Measurements from ENCODE around the gene NFU1. TPM values are rescaled to one million over a fixed set of nuclear protein-coding genes. Genes with fewer than 3 reads are reported as not detected.

The NFU1 gene
- total and polyA plus RNA-seq, 9 of the 15 experiments (the other 6 are each of a cell fraction or from before 2014, with no cell fraction given): 33.3 to 61.8 (median 53.7) TPM

DNA sequence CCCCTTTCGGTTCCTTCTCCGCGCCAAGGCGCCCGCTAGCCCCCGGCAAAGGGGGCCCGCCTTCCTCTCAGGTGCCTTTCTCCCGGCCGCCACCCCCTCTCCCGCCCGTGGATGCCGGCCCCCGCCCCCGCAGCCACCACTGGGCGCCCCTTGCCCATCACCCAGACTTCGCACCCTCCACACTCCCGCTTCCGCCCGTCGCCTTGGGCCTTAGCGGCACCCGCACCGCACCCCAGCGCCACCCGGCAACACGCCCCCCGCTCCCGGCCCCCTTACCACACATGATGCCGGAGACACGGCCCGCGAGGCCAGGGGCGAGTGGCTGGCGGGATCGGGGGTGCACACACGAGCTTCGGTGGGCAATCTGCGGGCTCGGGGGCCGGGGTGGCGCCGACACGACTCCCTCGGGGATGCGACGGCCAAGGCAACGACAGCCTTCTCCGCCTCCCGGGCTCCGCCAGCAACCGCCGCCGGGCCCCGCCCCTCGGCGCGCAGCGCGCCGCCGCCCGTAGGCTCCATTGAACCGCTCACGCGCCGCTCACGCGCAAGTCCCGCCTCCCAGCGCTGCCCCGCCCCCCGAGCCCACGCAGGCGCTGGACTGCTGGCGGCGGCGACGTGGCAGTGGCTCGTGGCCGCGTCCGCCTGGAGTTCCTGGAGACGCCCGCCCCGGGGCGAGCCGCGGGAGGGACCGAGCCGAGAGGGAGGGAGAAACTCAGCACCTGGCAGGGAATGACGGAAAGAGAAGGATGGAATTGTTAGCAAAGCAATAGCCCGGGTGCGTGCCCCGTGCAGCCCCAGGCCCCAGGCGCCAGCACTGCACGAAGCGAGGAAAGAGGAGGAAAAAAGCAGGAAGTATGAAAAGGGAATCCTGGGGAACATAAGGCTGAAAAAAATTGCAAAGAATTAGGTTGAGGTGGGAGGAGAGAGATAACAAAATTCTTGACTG lies 50.2 kb downstream of the NFU1 start, which contains the start of gene GFPT1 (continued):
- TF ChIP-seq, protein P1, sequence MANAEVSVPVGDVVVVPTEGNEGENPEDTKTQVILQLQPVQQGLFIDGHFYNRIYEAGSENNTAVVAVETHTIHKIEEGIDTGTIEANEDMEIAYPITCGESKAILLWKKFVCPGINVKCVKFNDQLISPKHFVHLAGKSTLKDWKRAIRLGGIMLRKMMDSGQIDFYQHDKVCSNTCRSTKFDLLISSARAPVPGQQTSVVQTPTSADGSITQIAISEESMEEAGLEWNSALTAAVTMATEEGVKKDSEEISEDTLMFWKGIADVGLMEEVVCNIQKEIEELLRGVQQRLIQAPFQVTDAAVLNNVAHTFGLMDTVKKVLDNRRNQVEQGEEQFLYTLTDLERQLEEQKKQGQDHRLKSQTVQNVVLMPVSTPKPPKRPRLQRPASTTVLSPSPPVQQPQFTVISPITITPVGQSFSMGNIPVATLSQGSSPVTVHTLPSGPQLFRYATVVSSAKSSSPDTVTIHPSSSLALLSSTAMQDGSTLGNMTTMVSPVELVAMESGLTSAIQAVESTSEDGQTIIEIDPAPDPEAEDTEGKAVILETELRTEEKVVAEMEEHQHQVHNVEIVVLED (CRISPR knock-in tag; IDR thresholded peaks at IDR 0.05): peak; percentile 90
- TF ChIP-seq FIP1L1 (IDR thresholded peaks at IDR 0.05; ENCODE audit: low read depth, low read length, poor library complexity, severe bottlenecking) (peak; percentile 42), KLF10 (CRISPR knock-in tag; IDR thresholded peaks at IDR 0.05) (no peak), L3MBTL2 (IDR thresholded peaks at IDR 0.05) (peak; percentile 90), POLR2H (tag; IDR thresholded peaks at IDR 0.05; ENCODE audit: low read depth) (peak; percentile 50; the same call in 1 of the 2 replicates), RHOXF2B (CRISPR knock-in tag; conservative IDR thresholded peaks at IDR 0.05) (0 out of 2 replicates have a peak, but pooled peaks have one; percentile 16), RBBP5 (IDR thresholded peaks at IDR 0.05; ENCODE audit: borderline replicate concordance, insufficient read depth, low read length, poor library complexity, severe bottlenecking) (peak; percentile 74), CHD1 (IDR thresholded peaks at IDR 0.05; ENCODE audit: low read length) (peak; percentile 54), ZNF143 (CRISPR knock-in tag; IDR thresholded peaks at IDR 0.05) (peak; percentile 50; the same call in 1 of the 2 replicates), TEAD1 (CRISPR knock-in tag; IDR thresholded peaks at IDR 0.05) (peak in 1 of 2 experiments; percentile 68; a peak in 2 of 4 replicates), ZBTB1 (CRISPR knock-in tag; IDR thresholded peaks at IDR 0.05; ENCODE audit: borderline replicate concordance, low read depth) (peak; percentile 50; the same call in 1 of the 2 replicates)
- TF ChIP-seq, protein P2, sequence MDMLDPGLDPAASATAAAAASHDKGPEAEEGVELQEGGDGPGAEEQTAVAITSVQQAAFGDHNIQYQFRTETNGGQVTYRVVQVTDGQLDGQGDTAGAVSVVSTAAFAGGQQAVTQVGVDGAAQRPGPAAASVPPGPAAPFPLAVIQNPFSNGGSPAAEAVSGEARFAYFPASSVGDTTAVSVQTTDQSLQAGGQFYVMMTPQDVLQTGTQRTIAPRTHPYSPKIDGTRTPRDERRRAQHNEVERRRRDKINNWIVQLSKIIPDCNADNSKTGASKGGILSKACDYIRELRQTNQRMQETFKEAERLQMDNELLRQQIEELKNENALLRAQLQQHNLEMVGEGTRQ (CRISPR knock-in tag; IDR thresholded peaks at IDR 0.05): peak; percentile 27; the same call in 1 of the 2 replicates
- TF ChIP-seq, protein P3, sequence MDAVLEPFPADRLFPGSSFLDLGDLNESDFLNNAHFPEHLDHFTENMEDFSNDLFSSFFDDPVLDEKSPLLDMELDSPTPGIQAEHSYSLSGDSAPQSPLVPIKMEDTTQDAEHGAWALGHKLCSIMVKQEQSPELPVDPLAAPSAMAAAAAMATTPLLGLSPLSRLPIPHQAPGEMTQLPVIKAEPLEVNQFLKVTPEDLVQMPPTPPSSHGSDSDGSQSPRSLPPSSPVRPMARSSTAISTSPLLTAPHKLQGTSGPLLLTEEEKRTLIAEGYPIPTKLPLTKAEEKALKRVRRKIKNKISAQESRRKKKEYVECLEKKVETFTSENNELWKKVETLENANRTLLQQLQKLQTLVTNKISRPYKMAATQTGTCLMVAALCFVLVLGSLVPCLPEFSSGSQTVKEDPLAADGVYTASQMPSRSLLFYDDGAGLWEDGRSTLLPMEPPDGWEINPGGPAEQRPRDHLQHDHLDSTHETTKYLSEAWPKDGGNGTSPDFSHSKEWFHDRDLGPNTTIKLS (IDR thresholded peaks at IDR 0.05; ENCODE audit: borderline replicate concordance, low read depth): peak; percentile 100
- TF ChIP-seq, protein P4, sequence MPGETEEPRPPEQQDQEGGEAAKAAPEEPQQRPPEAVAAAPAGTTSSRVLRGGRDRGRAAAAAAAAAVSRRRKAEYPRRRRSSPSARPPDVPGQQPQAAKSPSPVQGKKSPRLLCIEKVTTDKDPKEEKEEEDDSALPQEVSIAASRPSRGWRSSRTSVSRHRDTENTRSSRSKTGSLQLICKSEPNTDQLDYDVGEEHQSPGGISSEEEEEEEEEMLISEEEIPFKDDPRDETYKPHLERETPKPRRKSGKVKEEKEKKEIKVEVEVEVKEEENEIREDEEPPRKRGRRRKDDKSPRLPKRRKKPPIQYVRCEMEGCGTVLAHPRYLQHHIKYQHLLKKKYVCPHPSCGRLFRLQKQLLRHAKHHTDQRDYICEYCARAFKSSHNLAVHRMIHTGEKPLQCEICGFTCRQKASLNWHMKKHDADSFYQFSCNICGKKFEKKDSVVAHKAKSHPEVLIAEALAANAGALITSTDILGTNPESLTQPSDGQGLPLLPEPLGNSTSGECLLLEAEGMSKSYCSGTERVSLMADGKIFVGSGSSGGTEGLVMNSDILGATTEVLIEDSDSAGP (CRISPR knock-in tag; IDR thresholded peaks at IDR 0.05): no peak
- TF ChIP-seq, protein P5, sequence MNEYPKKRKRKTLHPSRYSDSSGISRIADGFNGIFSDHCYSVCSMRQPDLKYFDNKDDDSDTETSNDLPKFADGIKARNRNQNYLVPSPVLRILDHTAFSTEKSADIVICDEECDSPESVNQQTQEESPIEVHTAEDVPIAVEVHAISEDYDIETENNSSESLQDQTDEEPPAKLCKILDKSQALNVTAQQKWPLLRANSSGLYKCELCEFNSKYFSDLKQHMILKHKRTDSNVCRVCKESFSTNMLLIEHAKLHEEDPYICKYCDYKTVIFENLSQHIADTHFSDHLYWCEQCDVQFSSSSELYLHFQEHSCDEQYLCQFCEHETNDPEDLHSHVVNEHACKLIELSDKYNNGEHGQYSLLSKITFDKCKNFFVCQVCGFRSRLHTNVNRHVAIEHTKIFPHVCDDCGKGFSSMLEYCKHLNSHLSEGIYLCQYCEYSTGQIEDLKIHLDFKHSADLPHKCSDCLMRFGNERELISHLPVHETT (CRISPR knock-in tag; conservative IDR thresholded peaks at IDR 0.05 in 1 of 2, IDR thresholded peaks at IDR 0.05 in 1 of 2): peak in 1 of 2 experiments; percentile 60; a peak in 1 of 4 replicates

All from K562 (cell line).